Anterior cingulate cortex (tissue), 58 donors: ENCODE results near the gene SPIN1.
A peak's percentile ranks its signal among the peaks of the same experiment; 100 is the strongest.

Experiments
- DNase-seq, 58 donors: peaks; one replicate each; lab custom pipeline; 2025; lab: John Stamatoyannopoulos, UW

The SPIN1 gene

GRCh38 chr9:88429595-88430430 lies 41.6 kb downstream of the SPIN1 start:
- no peak for DNase-seq

GRCh38 chr9:88433583-88434255 lies 45.5 kb downstream of the SPIN1 start:
- no peak for DNase-seq

DNA sequence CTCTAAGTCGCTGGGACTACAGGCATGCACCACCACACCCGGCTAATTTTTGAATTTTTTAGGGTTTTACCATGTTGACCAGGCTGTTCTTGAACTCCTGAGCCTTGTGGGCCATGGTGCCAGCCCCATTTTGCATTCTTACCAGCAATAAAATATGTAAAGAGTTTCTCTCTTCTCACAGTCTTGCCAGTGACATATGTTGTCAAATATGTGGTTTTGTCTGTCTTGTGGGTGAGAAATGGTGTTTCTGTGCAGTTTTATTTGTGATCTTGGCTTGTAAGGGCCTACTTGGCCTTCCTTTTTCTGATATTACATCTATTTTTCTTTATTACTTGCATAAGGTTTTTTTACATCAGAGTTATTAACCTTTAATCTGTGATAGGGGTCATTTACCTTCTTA lies 47.1 kb downstream of the SPIN1 start:
- no peak for DNase-seq

- DNase-seq = no peak
Observed at GRCh38 chr9:88436379-88436778, 48.1 kb downstream of the SPIN1 start.

GRCh38 chr9:88437210-88438146 lies 49.2 kb downstream of the SPIN1 start:
- no peak for DNase-seq

- no peak for DNase-seq
Observed at GRCh38 chr9:88438811-88439210, 50.6 kb downstream of the SPIN1 start.

DNA sequence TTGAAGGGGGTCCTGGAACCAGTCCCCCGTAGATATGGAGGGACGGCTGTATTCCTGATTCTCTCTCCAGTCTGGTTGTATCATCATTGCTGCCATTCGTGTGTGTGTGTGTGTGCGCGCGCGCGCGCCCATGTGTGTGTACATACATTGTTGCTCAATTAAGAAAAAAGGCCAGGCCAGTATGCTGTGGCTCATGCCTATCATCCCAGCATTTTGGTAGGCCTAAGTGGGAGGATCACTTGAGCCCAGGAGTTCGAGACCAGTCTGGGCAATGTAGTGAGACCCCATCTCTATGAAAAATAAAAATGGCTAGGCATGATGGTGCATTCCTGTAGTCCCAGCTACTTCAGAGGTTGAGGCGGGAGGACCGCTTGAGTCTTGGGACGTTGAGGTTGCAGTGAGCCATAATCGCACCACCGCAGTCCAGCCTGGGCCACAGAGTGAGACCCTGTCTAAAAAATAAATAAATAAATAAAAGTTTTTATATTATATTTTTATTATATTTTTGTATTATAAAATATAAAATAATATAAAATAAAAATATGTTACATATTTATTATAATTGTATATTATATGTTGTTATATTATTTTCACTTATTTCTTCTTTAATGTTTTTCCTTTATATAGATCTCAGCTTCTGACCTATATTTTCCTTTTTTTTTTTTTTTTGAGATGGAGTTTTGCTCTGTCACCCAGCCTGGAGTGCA lies 53.2 kb downstream of the SPIN1 start:
- DNase-seq = no peak

DNA sequence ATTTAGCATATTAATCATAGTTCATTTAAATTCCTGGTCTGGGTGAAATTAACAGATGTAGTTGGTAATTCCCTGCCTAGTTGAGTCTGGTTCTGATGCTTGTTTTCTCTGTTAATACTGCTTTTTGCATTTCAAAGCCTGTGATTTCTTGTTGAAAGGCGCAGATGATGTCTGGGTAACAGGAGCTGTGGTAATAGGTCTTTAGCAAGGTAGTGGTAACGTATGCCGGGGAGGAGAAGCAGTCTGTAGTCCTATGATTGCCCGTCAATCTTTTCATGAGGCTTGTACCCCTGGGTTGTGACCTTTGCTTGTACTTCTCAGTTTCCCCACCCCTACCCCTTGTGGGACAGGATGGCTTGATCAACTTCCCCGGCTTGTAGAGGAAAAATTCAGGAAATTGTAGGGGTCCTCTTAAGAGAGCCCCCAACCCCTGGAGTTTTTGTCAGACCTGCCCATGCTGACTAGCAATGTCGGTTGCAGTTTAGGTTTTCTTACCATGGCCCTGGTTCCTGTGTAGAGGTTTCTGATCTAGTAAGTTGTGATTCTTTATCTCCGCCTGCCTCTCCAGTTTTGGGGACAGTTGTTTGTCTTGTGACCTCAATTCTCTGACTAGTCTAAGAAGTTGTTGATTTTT lies 55.4 kb downstream of the SPIN1 start:
- DNase-seq = no peak

DNA sequence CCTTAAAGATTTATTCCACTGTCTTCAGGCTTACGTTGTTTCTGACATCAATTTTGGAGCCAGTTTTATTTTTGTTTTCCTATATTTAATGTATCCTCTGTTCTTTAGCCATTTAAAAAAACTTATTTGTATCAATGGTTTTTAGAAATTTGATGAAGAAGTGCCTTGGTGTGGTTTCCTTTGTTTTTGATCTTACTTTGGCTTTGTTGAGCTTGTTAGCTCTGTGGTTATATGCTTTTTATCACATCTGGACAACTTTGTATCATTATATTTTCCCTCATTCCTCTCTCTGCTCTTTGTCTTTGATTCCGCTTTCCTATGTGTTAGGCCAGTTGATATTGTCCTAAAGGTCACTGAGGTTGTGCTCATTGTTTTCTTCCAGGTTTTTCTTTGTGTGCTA lies 58.5 kb downstream of the SPIN1 start:
- DNase-seq = no peak

- DNase-seq = no peak
Observed at GRCh38 chr9:88447431-88447830, 59.2 kb downstream of the SPIN1 start.

- no peak for DNase-seq
Observed at GRCh38 chr9:88451160-88451559, 62.9 kb downstream of the SPIN1 start.

- peak in 1 of 58 donors; percentile 7 for DNase-seq
Observed at GRCh38 chr9:88458716-88459465, 70.6 kb downstream of the SPIN1 start.

DNA sequence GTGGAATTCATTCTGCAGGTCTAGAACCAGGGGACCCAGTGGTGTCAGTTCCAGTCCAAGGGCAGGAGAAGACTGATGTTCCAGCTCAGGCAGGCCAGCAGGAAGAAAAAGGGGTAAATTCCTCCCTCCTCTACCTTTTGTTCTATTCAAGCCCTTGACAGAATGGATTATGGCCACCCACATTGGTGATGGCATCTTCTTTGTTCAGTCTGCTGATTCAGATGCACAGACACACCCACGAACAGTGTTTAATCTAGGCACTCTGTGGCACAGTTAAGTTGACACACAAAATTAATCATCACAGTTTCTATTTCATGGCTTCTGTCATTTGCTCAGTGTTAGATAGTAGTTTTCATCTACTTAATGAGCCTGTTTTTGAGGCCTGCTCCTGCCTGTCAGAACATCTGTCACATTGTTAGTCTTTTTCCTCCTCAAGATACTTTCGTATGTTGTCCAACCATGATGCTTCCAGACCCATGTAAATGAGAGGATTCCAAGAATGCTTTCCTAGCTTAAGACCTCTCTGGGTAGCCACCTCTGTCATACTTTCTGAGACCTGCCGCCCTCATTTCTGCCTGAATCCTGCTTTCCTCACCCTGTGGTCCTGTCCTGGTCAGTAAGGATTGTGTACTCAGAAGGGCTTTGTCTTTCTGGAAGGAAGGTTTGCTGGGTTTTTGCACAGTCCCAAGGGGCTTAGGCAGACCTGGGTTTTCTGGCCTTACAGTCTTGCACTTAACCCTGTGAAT lies 72.5 kb downstream of the SPIN1 start:
- DNase-seq = peak in 2 of 58 donors; percentile 2 to 39

- no peak for DNase-seq
Observed at GRCh38 chr9:88462191-88462590, 73.9 kb downstream of the SPIN1 start.

DNA sequence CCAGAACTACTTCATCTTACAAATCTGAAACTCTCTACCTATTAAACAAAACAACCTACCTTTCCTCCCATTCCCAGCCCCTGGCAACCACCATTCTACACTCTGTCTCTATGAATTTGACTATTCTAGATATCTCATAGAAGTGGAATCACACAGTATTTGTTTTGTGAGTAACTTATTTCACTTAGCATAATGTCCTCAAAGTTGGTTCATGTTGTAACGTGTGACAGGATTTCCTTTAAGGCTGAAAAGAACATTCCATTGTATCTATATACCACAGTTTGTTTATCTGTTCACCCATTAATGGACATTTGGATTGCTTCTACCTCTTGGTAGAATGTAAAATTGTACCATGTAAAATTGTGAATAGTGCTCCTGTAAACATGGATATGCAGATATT lies 76.6 kb downstream of the SPIN1 start:
- DNase-seq = no peak

GRCh38 chr9:88468226-88468625 lies 80.0 kb downstream of the SPIN1 start:
- DNase-seq = no peak

DNA sequence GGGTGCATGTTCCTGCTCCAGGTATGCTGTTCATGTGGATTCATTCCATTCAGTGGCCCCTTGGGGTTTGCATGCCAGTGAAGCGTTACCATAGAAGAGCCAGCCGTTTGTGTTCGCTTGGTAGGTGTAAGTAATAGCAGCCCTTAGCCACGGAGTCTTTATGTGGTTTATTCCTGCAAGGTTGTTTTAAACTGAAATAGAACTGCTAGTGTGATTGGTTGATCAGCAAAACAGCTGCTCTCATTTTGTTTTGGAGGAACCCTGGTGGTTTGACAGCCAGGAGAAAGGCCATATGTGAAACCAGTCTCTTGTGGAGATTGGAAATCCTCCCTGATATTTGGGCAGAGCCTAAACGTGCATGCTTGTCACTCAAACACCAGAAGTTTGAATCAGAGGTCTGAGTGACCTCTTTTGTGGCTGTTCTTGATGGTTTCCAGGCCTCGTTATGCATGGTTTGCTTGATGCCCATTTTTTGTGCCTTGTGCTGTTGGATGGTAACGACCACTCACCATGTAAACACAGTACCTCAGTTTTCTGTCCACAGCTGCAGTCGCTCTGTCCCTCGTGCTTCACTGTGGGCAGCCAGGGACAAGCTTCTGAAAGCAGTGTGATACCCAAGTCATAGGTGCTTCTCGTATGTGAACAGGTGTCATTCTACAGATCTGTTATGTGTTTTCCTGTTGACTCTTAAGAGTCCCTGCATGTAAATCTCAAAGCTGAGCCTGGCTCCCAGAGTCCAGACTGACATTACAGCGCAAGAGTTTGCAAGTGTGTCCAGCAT lies 88.4 kb downstream of the SPIN1 start:
- no peak for DNase-seq
